ENCODE data around the gene DCTN2.
"Not testable (repeated sequence)": the region's sequence is repeated elsewhere in the genome, so short reads cannot be mapped to it uniquely, and the experiment has no call there.

DCTN2 gene

GRCh38 chr12:57500213-57500612, 46.8 kb downstream of the DCTN2 start:
- DNase-seq: no peak
- in situ Hi-C loops (cut with MboI; ENCODE audit: low pct_unique_long_range_greater_than_20kb, low sequenced_read_pairs): no loop called here

- DNase-seq: no peak
- in situ Hi-C loops (cut with MboI; ENCODE audit: low pct_unique_long_range_greater_than_20kb, low sequenced_read_pairs): no loop called here
Observed at GRCh38 chr12:57498571-57498970, 48.4 kb downstream of the DCTN2 start.

GRCh38 chr12:57498132-57498502, 48.9 kb downstream of the DCTN2 start:
- in situ Hi-C loops (cut with MboI; ENCODE audit: low pct_unique_long_range_greater_than_20kb, low sequenced_read_pairs): no loop called here

GRCh38 chr12:57497223-57498131, 49.5 kb downstream of the DCTN2 start:
- in situ Hi-C loops (cut with MboI; ENCODE audit: low pct_unique_long_range_greater_than_20kb, low sequenced_read_pairs): no loop called here
- no peak for DNase-seq

More at GRCh38 chr12:57498132-57498502, 48.9 kb downstream of the DCTN2 start:
- DNase-seq: no peak

- in situ Hi-C loops (cut with MboI; ENCODE audit: low pct_unique_long_range_greater_than_20kb, low sequenced_read_pairs): no loop called here
- DNase-seq: no peak
Observed at GRCh38 chr12:57496822-57497221, 50.2 kb downstream of the DCTN2 start.

- DNase-seq; in situ Hi-C loops (cut with MboI; ENCODE audit: low pct_unique_long_range_greater_than_20kb, low sequenced_read_pairs): not testable (repeated sequence)
Observed at GRCh38 chr12:57495051-57495701, 51.8 kb downstream of the DCTN2 start.

- in situ Hi-C loops (cut with MboI; ENCODE audit: low pct_unique_long_range_greater_than_20kb, low sequenced_read_pairs): no loop called here
- DNase-seq: peak; percentile 52
Observed at GRCh38 chr12:57491393-57492280, 55.4 kb downstream of the DCTN2 start.

- no peak for DNase-seq
- in situ Hi-C loops (cut with MboI; ENCODE audit: low pct_unique_long_range_greater_than_20kb, low sequenced_read_pairs): no loop called here
Observed at GRCh38 chr12:57490126-57490525, 56.9 kb downstream of the DCTN2 start.

GRCh38 chr12:57489157-57489641, 57.8 kb downstream of the DCTN2 start:
- in situ Hi-C loops (cut with MboI; ENCODE audit: low pct_unique_long_range_greater_than_20kb, low sequenced_read_pairs): no loop called here
- DNase-seq: no peak

- in situ Hi-C loops (cut with MboI; ENCODE audit: low pct_unique_long_range_greater_than_20kb, low sequenced_read_pairs): no loop called here
- DNase-seq: no peak
Observed at GRCh38 chr12:57488402-57489156, 58.4 kb downstream of the DCTN2 start.

- in situ Hi-C loops (cut with MboI; ENCODE audit: low pct_unique_long_range_greater_than_20kb, low sequenced_read_pairs): no loop called here
- peak; percentile 98 for DNase-seq
Observed at GRCh38 chr12:57487597-57488401, 59.2 kb downstream of the DCTN2 start, which contains the start of gene MARS1. TSS of gene MARS1 (plus strand) at chr12:57488068. CDS start at chr12:57488091, 23 bp downstream.

GRCh38 chr12:57487055-57487596, 59.9 kb downstream of the DCTN2 start:
- DNase-seq: no peak
- in situ Hi-C loops (cut with MboI; ENCODE audit: low pct_unique_long_range_greater_than_20kb, low sequenced_read_pairs): no loop called here

- in situ Hi-C loops (cut with MboI; ENCODE audit: low pct_unique_long_range_greater_than_20kb, low sequenced_read_pairs): no loop called here
- DNase-seq: no peak
Observed at GRCh38 chr12:57485695-57486094, 61.3 kb downstream of the DCTN2 start.

GRCh38 chr12:57483466-57483865, 63.5 kb downstream of the DCTN2 start:
- in situ Hi-C loops (cut with MboI; ENCODE audit: low pct_unique_long_range_greater_than_20kb, low sequenced_read_pairs): no loop called here
- no peak for DNase-seq

- in situ Hi-C loops (cut with MboI; ENCODE audit: low pct_unique_long_range_greater_than_20kb, low sequenced_read_pairs): no loop called here
- DNase-seq: no peak
Observed at GRCh38 chr12:57481671-57482070, 65.3 kb downstream of the DCTN2 start.
